HCT116 (cell line): ENCODE results near the gene PWWP2B.

ENCODE experiments used
- ATF3 ChIP-seq: IDR thresholded peaks from 2 replicates; pipeline ENCODE4 v1.6.1; 2012
- CEBPB ChIP-seq: IDR thresholded peaks from 2 replicates; pipeline ENCODE4 v1.6.1; 2012; ENCODE audit warnings: low read depth
- EZH2phosphoT487 ChIP-seq: fragments of 200-600 bp; IDR thresholded peaks from 2 replicates; pipeline ENCODE4 v1.6.1; 2018; ENCODE audit warnings: antibody characterized with exemption, borderline replicate concordance
- POLR2AphosphoS5 ChIP-seq: IDR thresholded peaks from 2 replicates; pipeline ENCODE4 v1.6.1; 2011; ENCODE audit warnings: mild to moderate bottlenecking, low read depth, low read length, moderate library complexity
- RAD21 ChIP-seq: IDR thresholded peaks from 2 replicates; pipeline ENCODE4 v1.6.1; 2012; ENCODE audit warnings: low read depth, mild to moderate bottlenecking
- SP1 ChIP-seq: IDR thresholded peaks from 2 replicates; pipeline ENCODE4 v1.6.1; 2012; ENCODE audit warnings: low read depth
- YY1 ChIP-seq: IDR thresholded peaks from 2 replicates; pipeline ENCODE4 v1.6.1; 2011; ENCODE audit warnings: low read length, low read depth, moderate library complexity, mild to moderate bottlenecking; ENCODE audit not compliant: insufficient replicate concordance; ENCODE audit errors: extremely low read depth
- ZFX ChIP-seq: fragments of 450-650 bp; IDR thresholded peaks from 2 replicates; pipeline ENCODE4 v1.6.1; 2017
- TF ChIP-seq, protein P1 (sequence below), 3 experiments: fragments of 200-600 bp in 1 of 3; sonication (generic) in 1 of 3; IDR thresholded peaks in 2 of 3; conservative IDR thresholded peaks in 1 of 3; 2 replicates each; pipeline ENCODE4 v1.5.1; 2012 to 2017; ENCODE audit warnings: low read depth in 2 of 3, low read length in 2 of 3, antibody characterized with exemption in 1 of 3, borderline replicate concordance in 1 of 3, control low read depth in 1 of 3, mild to moderate bottlenecking in 1 of 3, mixed read lengths in 1 of 3, mixed run types in 1 of 3, moderate library complexity in 1 of 3; ENCODE audit not compliant: insufficient read depth in 1 of 3

DNA sequence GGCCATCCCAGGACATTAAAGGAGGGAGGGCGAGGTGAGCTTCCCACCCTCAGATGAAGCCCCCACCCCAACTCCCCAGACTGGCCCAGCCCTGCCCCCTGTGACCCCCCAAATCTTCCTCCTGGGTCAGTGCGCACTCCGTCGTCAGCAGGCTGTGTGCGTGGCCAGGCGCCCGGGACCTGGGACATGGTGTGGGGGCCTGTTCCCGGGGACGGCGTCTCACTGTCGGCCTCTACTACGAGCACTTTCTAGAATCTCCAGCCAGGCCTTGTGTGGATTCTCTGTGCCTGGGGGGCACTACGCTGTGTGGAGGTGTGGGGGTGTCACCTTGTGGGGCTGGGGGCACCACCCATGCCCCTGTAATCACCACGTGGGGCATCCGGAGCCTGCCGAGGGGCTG, 9.8 kb downstream of the PWWP2B start:
- TF ChIP-seq, protein P1, sequence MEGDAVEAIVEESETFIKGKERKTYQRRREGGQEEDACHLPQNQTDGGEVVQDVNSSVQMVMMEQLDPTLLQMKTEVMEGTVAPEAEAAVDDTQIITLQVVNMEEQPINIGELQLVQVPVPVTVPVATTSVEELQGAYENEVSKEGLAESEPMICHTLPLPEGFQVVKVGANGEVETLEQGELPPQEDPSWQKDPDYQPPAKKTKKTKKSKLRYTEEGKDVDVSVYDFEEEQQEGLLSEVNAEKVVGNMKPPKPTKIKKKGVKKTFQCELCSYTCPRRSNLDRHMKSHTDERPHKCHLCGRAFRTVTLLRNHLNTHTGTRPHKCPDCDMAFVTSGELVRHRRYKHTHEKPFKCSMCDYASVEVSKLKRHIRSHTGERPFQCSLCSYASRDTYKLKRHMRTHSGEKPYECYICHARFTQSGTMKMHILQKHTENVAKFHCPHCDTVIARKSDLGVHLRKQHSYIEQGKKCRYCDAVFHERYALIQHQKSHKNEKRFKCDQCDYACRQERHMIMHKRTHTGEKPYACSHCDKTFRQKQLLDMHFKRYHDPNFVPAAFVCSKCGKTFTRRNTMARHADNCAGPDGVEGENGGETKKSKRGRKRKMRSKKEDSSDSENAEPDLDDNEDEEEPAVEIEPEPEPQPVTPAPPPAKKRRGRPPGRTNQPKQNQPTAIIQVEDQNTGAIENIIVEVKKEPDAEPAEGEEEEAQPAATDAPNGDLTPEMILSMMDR (IDR thresholded peaks at IDR 0.05 in 2 of 3, conservative IDR thresholded peaks at IDR 0.05 in 1 of 3; ENCODE audit: borderline replicate concordance in 1 of 3, insufficient read depth in 1 of 3, low read depth in 2 of 3, low read length in 2 of 3): no peak
- TF ChIP-seq POLR2AphosphoS5 (no peak), YY1 (no peak), SP1 (no peak), RAD21 (no peak), EZH2phosphoT487 (no peak), CEBPB (no peak), ZFX (no peak), ATF3 (no peak)
